ENCODE results near the gene GMCL2. TPM values are rescaled to one million over a fixed set of nuclear protein-coding genes. Genes with fewer than 3 reads are reported as not detected.
A peak's percentile ranks its signal among the peaks of the same experiment; 100 is the strongest.

The GMCL2 gene
- total RNA-seq, 2 experiments from 2014 or later, result not detected

DNA sequence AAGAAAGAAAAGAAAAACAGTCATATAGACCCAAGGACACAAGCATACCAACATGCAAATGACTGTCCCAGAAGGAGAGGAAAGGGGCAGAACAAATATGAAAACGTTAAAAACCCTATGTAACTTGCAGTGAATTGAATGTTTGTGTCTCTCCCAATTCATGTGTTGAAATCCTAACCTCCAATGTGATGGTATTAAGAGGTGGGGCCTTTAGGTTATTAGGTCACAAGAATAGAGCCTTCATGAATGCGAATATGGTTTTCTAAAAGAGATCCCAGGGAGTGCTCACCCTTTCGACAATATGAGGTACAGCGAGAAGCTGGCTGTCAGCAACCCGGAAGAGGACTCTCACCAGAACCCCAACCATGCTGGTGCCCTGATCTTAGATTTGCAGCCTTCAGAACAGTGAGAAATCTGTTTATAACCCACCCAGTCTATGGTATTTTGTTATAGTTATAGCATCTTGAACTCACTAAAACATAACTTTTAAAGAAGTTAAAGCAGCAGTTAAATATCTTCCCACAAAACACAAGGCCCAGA lies 31.1 kb upstream of the GMCL2 start:
- POLR2A ChIA-PET, result no interaction called here
- CTCF ChIA-PET, result no interaction called here
- H3K27me3 Mint-ChIP-seq, result no peaks in the 10 kb centered on the region
- H3K27ac Mint-ChIP-seq, result no peak overlapping the region
- peaks cover 19% of the 10 kb centered on the region for H3K4me1 Mint-ChIP-seq (ENCODE audit: low read depth)
- H3K36me3 Mint-ChIP-seq, result peaks cover 39% of the 10 kb centered on the region
- DNase-seq, result no peak
- intact Hi-C loops (cut with micrococcal nuclease), result no loop called here
- no peak overlapping the region for H3K4me3 Mint-ChIP-seq
- H3K9me3 Mint-ChIP-seq, result no peaks in the 10 kb centered on the region

DNA sequence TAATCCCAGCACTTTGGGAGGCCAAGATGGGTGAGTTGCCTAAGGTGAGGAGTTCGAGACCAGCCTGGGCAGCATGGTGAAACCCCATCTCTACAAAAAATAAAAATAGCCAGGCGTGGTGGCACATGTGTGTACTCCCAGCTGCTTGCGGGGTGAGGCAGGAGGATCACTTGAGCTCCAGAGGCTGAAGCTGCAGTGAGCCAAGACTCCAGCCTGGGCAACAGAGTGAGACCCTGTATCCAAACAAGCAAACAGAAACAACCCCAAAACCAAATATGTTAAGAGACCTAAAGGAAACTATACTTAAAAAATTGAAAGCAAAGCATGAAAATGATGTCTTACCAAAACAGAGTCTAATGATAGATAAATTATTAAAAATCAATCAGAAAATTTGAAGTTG lies 29.6 kb upstream of the GMCL2 start:
- intact Hi-C loops (cut with micrococcal nuclease), result no loop called here
- Mint-ChIP-seq H3K27ac (no peak overlapping the region), H3K4me1 (ENCODE audit: low read depth) (peaks cover 19% of the 10 kb centered on the region), H3K27me3 (no peaks in the 10 kb centered on the region), H3K9me3 (no peaks in the 10 kb centered on the region), H3K36me3 (peaks cover 37% of the 10 kb centered on the region), H3K4me3 (no peak overlapping the region)
- CTCF ChIA-PET, result interaction anchor here (1.4 kb wide), 1 partner anchor 18 kb away, joined by 6 read pairs; no protein-coding TSS in a partner anchor
- DNase-seq, result no peak
- POLR2A ChIA-PET, result interaction anchor here (1.0 kb wide), 1 partner anchor 12 kb away, joined by 5 read pairs; the partner anchor contains the start of gene HNRNPAB

DNA sequence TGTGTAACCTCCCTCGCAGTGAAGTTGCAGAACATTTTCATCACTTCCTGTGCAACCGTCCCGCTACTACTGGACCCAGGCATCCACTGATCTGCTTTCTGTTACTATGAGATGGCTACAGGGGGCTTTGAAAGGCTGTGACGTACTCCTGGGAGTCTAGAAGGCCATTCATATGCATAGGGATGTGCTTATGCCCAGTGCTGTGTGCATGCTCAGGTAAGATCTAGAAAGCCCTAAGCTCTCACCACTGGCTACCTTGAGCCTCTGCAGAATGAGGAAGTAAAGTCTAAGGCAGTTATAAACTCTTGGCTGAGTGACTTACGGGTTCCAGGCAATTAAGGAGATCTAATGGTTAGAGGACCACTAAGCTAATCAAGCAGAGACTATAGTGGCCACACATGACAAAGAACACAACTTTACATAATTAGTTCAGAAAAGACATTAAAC lies 28.9 kb upstream of the GMCL2 start:
- intact Hi-C loops (cut with micrococcal nuclease), result no loop called here
- POLR2A ChIA-PET, result interaction anchor here (1.0 to 1.9 kb wide), 2 partner anchors 9 to 12 kb away, joined by 5 to 10 read pairs; partner anchors contain the start of gene HNRNPAB
- Mint-ChIP-seq H3K9me3 (no peaks in the 10 kb centered on the region), H3K27me3 (no peaks in the 10 kb centered on the region), H3K4me3 (no peak overlapping the region), H3K4me1 (ENCODE audit: low read depth) (peaks cover 12% of the 10 kb centered on the region), H3K36me3 (peaks cover 44% of the 10 kb centered on the region), H3K27ac (peak overlapping the region; percentile 80)
- no peak for DNase-seq
- CTCF ChIA-PET, result interaction anchor here (1.4 kb wide), 1 partner anchor 19 kb away, joined by 6 read pairs; no protein-coding TSS in a partner anchor

DNA sequence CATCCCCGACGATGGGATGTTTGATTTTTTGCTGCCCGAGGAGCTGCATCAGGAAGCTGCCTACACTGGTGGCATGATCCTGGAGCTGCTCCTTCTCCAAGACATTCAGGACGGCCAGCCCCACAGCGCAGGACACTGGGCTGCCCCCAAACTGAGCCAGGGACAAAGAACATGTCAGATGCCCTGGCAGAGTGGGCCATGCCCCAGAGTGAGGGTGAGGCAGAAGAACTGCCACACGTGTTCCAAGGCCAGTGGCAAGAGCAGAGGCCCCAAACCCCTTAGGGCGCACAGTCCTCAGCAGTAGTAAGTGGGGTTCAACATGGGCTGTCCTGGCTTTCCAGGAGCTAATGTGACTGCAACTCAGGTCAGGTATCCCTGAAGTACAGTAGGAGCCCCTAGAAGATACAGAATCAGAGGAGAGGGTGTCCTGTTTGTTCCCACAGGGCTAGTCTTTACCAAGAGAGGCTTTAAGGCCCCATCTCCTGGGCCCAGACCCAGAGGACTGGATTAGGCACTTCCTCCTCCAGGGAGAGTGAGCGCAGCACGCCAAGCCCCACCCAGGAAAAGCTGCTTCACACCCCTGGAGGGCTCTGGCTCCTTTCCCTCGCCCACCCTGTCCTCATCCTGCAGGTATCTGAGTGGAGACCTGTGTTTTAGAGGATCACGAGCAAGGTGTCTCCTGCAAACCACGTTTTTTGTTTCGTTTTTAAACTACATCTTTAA lies 28.3 kb upstream of the GMCL2 start:
- Mint-ChIP-seq H3K36me3 (peaks cover 46% of the 10 kb centered on the region), H3K27ac (peak overlapping the region; percentile 80)

GRCh38 chr5:178214160-178214803 lies 27.1 kb upstream of the GMCL2 start:
- no peaks in the 10 kb centered on the region for H3K9me3 Mint-ChIP-seq
- H3K27me3 Mint-ChIP-seq, result no peaks in the 10 kb centered on the region
- no peak for DNase-seq
- H3K4me1 Mint-ChIP-seq (ENCODE audit: low read depth), result peaks cover 16% of the 10 kb centered on the region
- H3K36me3 Mint-ChIP-seq, result peaks cover 55% of the 10 kb centered on the region
- ChIA-PET CTCF (no interaction called here), POLR2A (interaction anchor here (0.7 to 3.3 kb wide), 4 partner anchors 9 to 1345 kb away, joined by 3 to 23 read pairs (median 4); partner anchors contain the start of gene HNRNPAB)
- H3K27ac Mint-ChIP-seq, result no peak overlapping the region
- intact Hi-C loops (cut with micrococcal nuclease), result no loop called here
- H3K4me3 Mint-ChIP-seq, result no peak overlapping the region

More for the DNA sequence above, 28.3 kb upstream of the GMCL2 start:
- ChIA-PET POLR2A (interaction anchor here (1.0 to 1.9 kb wide), 4 partner anchors 9 to 1344 kb away, joined by 3 to 10 read pairs (median 4); partner anchors contain the start of gene HNRNPAB), CTCF (interaction anchor here (1.4 kb wide), 1 partner anchor 20 kb away, joined by 6 read pairs; no protein-coding TSS in a partner anchor)
- Mint-ChIP-seq H3K4me1 (ENCODE audit: low read depth) (peaks cover 12% of the 10 kb centered on the region), H3K27me3 (no peaks in the 10 kb centered on the region), H3K9me3 (no peaks in the 10 kb centered on the region), H3K4me3 (no peak overlapping the region)
- no peak for DNase-seq
- intact Hi-C loops (cut with micrococcal nuclease), result no loop called here

- no peaks in the 10 kb centered on the region for H3K27me3 Mint-ChIP-seq
- no peaks in the 10 kb centered on the region for H3K9me3 Mint-ChIP-seq
- intact Hi-C loops (cut with micrococcal nuclease), result no loop called here
- CTCF ChIA-PET, result no interaction called here
- H3K4me1 Mint-ChIP-seq (ENCODE audit: low read depth), result peaks cover 20% of the 10 kb centered on the region
- H3K27ac Mint-ChIP-seq, result no peak overlapping the region
- H3K4me3 Mint-ChIP-seq, result no peak overlapping the region
- H3K36me3 Mint-ChIP-seq, result peaks cover 57% of the 10 kb centered on the region
- POLR2A ChIA-PET, result interaction anchor here (0.7 to 3.3 kb wide), 5 partner anchors 8 to 57 kb away, joined by 3 to 23 read pairs (median 3); partner anchors contain the start of gene HNRNPAB
- no peak for DNase-seq
Measured at GRCh38 chr5:178213748-178214151, 26.6 kb upstream of the GMCL2 start.

DNA sequence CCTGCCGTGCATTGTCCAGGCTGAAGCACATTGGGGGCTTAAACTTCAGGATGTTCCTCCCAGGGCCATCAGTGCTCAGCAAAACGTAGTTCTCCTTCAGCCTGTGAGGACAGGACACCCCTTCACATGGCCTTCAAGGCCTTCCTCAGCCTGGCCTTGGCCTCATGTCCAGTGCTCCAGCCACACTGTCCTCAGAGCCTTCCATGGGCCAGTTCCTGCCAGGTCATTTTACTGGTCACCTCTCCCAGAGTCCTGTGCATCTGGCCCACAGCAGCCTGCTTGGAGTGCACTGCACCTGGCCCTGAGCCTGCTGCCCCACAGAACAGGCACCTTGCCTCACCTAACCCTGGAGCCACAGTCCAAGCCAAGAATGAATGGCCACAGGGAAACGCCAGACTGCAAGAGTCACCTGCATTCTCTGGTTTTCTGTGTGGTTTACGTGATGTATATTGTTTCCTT lies 25.9 kb upstream of the GMCL2 start:
- CTCF ChIA-PET, result no interaction called here
- H3K4me1 Mint-ChIP-seq (ENCODE audit: low read depth), result peaks cover 23% of the 10 kb centered on the region
- H3K36me3 Mint-ChIP-seq, result peaks cover 53% of the 10 kb centered on the region
- H3K27me3 Mint-ChIP-seq, result no peaks in the 10 kb centered on the region
- H3K4me3 Mint-ChIP-seq, result no peak overlapping the region
- DNase-seq, result no peak
- peak overlapping the region; percentile 38 for H3K27ac Mint-ChIP-seq
- intact Hi-C loops (cut with micrococcal nuclease), result no loop called here
- POLR2A ChIA-PET, result interaction anchor here (1.0 to 3.3 kb wide), 4 partner anchors 9 to 56 kb away, joined by 3 to 23 read pairs (median 3); partner anchors contain the start of gene HNRNPAB
- no peaks in the 10 kb centered on the region for H3K9me3 Mint-ChIP-seq

DNA sequence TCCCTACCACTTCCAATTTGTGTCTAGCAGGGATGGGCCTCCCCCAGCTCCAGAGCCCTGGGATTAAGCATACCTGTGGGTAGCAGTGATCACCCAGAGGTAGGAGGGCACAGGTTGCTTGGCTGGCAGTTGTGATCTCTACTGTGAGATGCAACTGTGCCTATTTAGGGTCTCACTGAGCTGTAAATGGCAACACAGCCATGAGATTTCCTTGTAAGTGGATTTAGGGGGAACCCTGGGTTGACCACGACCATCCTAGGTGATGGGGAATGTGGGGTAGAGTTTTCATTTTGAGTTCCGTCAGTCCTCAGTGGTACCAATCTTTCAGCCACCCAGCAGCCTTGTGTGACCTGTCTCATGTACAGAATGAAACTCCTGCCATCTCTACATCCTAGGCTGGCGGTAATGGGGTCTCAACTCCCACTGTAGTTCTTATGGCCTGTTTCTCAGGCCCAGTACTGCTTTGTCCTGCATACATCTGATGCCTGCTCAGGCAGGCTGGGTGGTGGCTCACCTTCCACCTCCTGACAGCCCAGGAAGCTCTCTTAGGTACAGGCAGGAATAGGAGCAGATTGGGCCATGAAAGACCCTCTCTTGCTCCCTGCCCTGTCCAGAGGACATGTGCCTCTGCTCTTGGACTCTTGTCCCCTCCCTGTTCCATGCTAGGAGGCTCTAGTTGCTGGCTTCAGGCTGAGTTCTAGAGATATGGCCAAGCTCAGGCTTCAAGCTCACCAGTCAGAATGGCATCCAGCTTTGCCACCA lies 25.3 kb upstream of the GMCL2 start:
- peaks cover 60% of the 10 kb centered on the region for H3K36me3 Mint-ChIP-seq
- CTCF ChIA-PET, result no interaction called here
- POLR2A ChIA-PET, result interaction anchor here (1.2 to 3.3 kb wide), 3 partner anchors 8 to 13 kb away, joined by 3 to 23 read pairs (median 3); partner anchors contain the start of gene HNRNPAB

DNA sequence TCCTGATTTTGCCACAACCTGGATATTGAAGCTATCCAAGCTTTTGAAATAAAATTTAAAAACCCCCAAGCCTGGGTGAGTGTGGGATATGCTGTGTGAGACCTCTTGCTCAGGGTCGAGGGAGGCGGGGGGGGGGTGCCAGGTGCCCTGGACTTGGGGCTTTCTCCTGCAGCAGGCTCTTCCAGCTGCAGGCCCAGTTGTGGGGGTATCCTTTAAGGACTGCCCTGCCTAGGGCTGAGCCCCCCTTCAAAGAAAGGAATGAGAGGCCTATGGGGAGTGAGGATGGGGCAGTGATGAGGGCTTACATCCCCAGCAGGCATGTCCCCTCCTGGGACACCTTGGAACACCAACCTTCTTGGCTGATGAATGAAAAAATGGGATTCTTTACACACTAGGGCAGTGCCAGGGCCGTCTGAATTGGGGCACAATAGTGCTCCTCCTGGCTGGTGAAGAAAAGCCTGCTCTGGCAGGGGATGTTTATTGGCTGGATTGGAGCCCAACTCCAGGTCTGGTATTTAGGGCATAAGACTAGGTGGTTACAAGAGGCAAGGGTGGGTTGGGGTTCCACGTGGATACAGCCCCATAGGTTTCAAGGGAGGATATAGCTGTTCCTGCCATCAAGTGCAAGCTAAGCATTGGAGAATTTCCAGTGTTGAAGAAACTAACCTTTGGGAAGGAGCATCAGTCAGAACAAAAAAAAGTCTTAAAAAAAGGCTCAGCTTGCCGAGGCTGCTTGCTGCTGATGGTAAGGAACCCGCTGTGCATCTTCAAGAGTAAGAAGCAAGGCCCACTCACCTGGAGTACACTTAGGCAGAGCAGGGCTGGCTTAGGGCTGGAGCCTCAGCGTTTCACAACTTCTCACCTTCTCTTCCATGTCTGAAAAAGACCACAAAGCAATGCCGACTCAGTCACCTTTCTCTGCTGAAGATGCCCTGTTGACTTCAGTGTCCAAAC lies 24.2 kb upstream of the GMCL2 start:
- Mint-ChIP-seq H3K4me3 (no peak overlapping the region), H3K9me3 (no peaks in the 10 kb centered on the region), H3K27ac (peak overlapping the region; percentile 49), H3K36me3 (peaks cover 65% of the 10 kb centered on the region), H3K27me3 (no peaks in the 10 kb centered on the region), H3K4me1 (ENCODE audit: low read depth) (peaks cover 39% of the 10 kb centered on the region)
- ChIA-PET POLR2A (interaction anchor here (0.9 to 3.3 kb wide), 3 partner anchors 7 to 19 kb away, joined by 3 to 23 read pairs (median 5); partner anchors contain the start of gene HNRNPAB), CTCF (no interaction called here)
- intact Hi-C loops (cut with micrococcal nuclease), result no loop called here
- no peak for DNase-seq

More for the DNA sequence above, 25.3 kb upstream of the GMCL2 start:
- no peak overlapping the region for H3K4me3 Mint-ChIP-seq
- no peak for DNase-seq
- H3K9me3 Mint-ChIP-seq, result no peaks in the 10 kb centered on the region
- H3K4me1 Mint-ChIP-seq (ENCODE audit: low read depth), result peaks cover 29% of the 10 kb centered on the region
- H3K27me3 Mint-ChIP-seq, result no peaks in the 10 kb centered on the region
- peak overlapping the region; percentile 49 for H3K27ac Mint-ChIP-seq
- intact Hi-C loops (cut with micrococcal nuclease), result no loop called here

DNA sequence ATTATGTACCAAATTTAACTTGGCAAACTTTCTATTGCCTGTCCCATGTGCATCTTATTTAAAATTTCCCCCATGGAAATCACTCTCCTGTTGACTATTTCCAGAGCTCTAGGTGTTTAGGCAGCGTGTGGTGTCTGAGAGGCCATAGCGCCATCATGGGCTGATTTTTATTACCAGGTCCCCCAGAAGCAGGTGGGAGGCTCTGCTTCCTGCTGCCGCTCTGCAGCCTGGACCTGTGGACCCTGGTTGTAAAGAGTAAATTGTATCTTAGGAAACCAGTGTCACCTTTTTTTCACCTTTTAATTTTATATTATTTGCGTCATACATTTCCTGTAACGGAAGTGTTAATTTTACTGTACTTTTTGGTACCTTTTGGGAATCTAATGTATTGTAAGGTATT lies 23.5 kb upstream of the GMCL2 start:
- Mint-ChIP-seq H3K9me3 (no peaks in the 10 kb centered on the region), H3K4me1 (ENCODE audit: low read depth) (peaks cover 41% of the 10 kb centered on the region), H3K4me3 (no peak overlapping the region), H3K27me3 (no peaks in the 10 kb centered on the region), H3K36me3 (peaks cover 67% of the 10 kb centered on the region), H3K27ac (no peak overlapping the region)
- intact Hi-C loops (cut with micrococcal nuclease), result no loop called here
- CTCF ChIA-PET, result no interaction called here
- DNase-seq, result no peak
- POLR2A ChIA-PET, result interaction anchor here (0.9 to 2.0 kb wide), 2 partner anchors 9 to 20 kb away, joined by 3 to 5 read pairs; no protein-coding TSS in a partner anchor

Measured in activated CD4-positive, alpha-beta memory T cell treated with anti-CD3 and anti-CD28 coated beads for 36 hours (primary cell).